ENCODE results near the gene SLC26A2.

Gene SLC26A2

DNA sequence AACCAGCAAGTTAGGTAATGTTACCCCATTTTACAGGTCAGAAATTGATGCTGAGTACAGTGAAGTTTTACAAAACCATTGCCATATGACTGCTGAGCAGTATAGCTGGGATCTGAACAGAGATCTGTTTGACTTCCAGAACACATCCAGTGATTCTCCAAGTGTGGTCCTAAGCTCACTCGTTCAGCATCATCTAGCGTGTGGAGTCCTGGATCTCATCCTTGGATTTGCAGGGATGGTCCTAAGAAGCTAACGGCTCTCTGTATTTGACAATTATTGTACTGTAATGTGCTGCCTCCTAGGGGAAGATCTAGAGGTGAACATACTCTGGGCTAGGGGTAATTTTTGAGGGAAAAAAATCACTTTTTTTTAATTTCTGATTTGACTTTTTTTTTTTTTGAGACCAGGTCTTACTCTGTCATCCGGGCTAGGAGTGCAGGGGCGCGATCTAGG is 1.4 kb downstream of the SLC26A2 start:
- Histone ChIP-seq H3K4me1 (peaks cover 17% of the 10 kb centered on the region), H3K9me3 (no peaks in the 10 kb centered on the region), H3K36me3 (replicated peaks) (no peaks in the 10 kb centered on the region), H3K27me3 (ENCODE audit: low read depth) (no peaks in the 10 kb centered on the region), H3K4me3 (peak overlapping the region; percentile 70; the same call in 1 of the 2 replicates)
- peak in 1 of 2 experiments; percentile 17 for DNase-seq (ENCODE audit: low spot score in 2 of 2)
- in situ Hi-C loops (cut with MboI; ENCODE audit: low sequenced_read_pairs) = no loop called here

DNA sequence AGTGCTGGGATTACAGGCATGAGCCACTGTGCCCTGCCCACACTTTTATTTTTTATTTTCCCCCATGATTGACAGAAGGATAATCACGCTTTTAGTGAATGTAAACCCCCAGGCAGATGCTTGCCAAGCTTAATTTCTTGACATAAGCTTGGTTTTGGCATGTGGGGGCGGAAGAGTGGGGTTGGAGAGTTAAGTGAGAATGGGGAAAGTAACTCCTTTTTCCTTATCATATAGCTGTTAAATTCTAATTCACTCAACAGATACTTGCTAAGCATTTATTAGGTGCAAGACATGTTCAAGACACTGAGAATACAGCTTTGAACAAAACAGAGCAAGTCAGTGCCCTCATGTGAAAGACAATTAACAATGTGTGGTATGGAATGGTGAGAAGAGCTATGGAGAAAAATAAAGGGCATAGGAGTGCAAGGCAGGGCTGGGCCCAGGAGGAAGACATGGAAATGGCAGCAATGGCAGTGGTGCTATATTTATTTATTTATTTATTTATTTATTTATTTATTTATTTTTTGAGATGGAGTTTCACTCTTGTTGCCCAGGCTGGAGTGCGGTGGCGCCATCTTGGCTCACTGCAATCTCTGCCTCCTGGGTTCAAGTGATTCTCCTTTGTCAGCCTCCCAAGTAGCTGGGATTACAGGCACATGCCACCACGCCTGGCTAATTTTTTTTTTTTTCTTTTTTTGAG is 2.2 kb downstream of the SLC26A2 start:
- peaks cover 17% of the 10 kb centered on the region for H3K4me1 ChIP-seq
- no peaks in the 10 kb centered on the region for H3K36me3 ChIP-seq (replicated peaks)
- H3K4me3 ChIP-seq = no peak overlapping the region
- DNase-seq (ENCODE audit: low spot score in 2 of 2) = no peak
- no peaks in the 10 kb centered on the region for H3K27me3 ChIP-seq (ENCODE audit: low read depth)
- in situ Hi-C loops (cut with MboI; ENCODE audit: low sequenced_read_pairs) = no loop called here
- H3K9me3 ChIP-seq = no peaks in the 10 kb centered on the region

DNA sequence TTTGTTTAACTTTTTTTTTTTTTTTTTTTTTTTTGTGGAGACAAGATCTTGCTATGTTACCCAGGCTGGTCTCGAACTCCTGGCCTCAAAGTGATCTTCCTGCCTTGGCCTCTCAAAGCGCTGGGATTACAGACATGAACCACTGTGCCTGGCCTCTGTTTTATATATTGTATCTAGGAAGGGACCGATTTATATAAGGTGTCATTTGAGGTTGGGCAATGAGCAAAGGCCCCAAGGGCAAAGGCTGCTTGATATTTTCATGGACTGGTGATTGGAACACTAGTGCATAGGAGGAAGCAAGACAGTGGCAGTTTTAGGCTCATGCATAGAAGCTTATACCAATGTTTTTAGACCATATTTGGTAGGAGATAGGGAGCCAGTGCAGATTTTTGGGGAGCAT is 3.2 kb downstream of the SLC26A2 start:
- DNase-seq (ENCODE audit: low spot score in 2 of 2) = no peak
- H3K36me3 ChIP-seq (replicated peaks) = no peaks in the 10 kb centered on the region
- no peaks in the 10 kb centered on the region for H3K27me3 ChIP-seq (ENCODE audit: low read depth)
- no peak overlapping the region for H3K4me3 ChIP-seq
- H3K4me1 ChIP-seq = peaks cover 17% of the 10 kb centered on the region
- H3K9me3 ChIP-seq = no peaks in the 10 kb centered on the region
- in situ Hi-C loops (cut with MboI; ENCODE audit: low sequenced_read_pairs) = no loop called here

DNA sequence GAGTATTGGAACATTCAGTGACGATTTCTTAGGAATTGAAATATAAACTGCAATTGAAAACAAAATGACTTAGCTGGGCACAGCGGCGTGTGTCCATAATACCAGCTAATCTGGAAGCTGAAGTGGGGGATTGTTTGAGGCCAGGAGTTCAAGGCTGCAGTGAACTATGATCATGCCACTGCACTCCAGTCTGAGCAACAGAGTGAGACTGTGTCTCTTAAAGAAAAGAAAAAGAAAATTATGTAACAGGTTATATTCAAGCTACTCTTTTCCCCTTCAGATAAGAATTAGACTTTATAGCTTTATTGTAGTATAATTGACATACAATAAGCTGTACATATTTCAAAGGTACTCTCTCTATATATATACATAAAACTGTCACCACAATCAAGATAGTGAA is 6.4 kb downstream of the SLC26A2 start:
- Histone ChIP-seq H3K27me3 (ENCODE audit: low read depth) (no peaks in the 10 kb centered on the region), H3K4me1 (peaks cover under 1% of the 10 kb centered on the region; the same call in 1 of the 2 replicates), H3K4me3 (no peak overlapping the region), H3K9me3 (no peaks in the 10 kb centered on the region), H3K36me3 (replicated peaks) (no peaks in the 10 kb centered on the region; the same call in 1 of the 2 replicates)
- no peak for DNase-seq (ENCODE audit: low spot score in 2 of 2)
- in situ Hi-C loops (cut with MboI; ENCODE audit: low sequenced_read_pairs) = no loop called here

DNA sequence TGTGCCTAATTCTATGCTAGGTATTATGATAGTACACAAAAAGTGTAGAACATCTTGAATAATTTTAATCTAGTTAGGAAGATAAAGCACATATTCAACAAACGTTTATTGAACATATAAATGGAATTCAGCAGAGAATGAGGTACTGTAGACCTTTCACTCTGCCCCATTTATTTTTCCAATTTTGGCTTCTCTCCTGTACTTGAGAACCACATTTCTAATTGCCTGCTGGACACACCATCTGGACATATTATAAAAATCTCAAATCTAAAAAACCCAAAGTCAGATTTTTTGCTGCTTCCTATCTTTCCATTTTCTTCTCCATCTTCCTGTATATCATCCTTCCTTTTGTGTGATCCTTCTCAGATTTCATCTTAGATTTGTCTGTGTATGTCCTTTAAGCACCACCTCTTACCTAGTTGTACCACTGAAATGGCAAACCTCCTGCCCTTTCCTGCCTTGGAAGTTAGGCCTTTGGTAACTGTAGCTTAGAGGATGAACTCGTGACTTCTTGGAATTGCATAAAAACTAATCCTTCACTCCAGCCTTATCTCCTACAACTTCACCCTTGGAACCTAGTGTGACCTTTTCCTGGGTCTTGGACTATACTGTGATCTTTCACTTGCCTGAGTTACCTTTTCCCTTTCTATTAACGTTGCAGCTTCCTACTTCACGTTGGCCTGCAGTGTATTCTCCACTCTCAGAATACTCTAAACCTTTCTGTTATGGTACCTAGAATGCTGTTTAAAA is 8.8 kb downstream of the SLC26A2 start:
- Histone ChIP-seq H3K9me3 (no peaks in the 10 kb centered on the region), H3K27me3 (ENCODE audit: low read depth) (no peaks in the 10 kb centered on the region), H3K36me3 (replicated peaks) (no peaks in the 10 kb centered on the region; the same call in 1 of the 2 replicates), H3K4me3 (no peak overlapping the region), H3K4me1 (no peaks in the 10 kb centered on the region)
- in situ Hi-C loops (cut with MboI; ENCODE audit: low sequenced_read_pairs) = no loop called here
- DNase-seq (ENCODE audit: low spot score in 2 of 2) = no peak

DNA sequence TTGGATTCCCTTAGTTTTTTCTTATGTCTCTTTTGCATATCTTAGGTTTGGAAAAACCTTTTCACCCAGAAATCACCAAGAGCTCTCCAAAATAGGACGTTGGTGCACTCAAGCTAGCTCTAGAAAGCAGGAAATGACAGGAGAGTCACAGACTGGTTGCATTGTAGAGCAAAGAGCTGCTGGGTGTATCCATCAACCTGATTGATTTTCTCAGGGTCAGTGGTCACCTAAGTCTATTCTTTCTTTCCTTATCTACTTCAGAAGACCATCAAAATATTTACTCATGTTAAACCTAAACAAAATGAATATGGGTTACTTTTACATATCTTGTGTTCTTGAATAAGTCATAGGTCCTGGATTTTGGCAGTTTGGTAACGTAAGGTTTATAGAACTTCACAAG is 14.9 kb downstream of the SLC26A2 start:
- H3K4me3 ChIP-seq = no peak overlapping the region
- H3K36me3 ChIP-seq (replicated peaks) = peaks cover 5% of the 10 kb centered on the region
- H3K9me3 ChIP-seq = no peaks in the 10 kb centered on the region
- no peaks in the 10 kb centered on the region for H3K27me3 ChIP-seq (ENCODE audit: low read depth)
- H3K4me1 ChIP-seq = no peaks in the 10 kb centered on the region
- in situ Hi-C loops (cut with MboI; ENCODE audit: low sequenced_read_pairs) = no loop called here
- no peak for DNase-seq (ENCODE audit: low spot score in 2 of 2)

DNA sequence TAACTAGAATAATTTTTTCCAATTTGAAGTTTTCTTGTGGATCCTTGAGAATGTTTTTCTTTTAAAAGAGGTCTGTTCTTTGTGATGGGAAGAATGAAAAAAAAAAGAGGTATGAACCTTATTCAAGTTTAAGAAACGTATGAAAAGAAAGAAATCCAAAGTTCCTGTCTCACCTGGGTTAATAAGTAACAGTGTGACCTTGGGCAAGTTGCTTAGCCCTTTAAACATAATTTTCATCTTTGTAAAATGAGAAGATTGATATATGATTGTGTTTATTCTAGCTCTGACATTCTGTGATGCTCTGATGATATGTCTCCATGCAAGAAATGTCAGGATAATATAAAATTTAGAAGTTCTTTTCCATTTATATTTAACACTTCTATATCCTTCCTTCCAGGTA is 19.3 kb downstream of the SLC26A2 start:
- H3K4me3 ChIP-seq = no peak overlapping the region
- peaks cover 5% of the 10 kb centered on the region for H3K36me3 ChIP-seq (replicated peaks)
- no peaks in the 10 kb centered on the region for H3K27me3 ChIP-seq (ENCODE audit: low read depth)
- H3K9me3 ChIP-seq = no peaks in the 10 kb centered on the region
- DNase-seq (ENCODE audit: low spot score in 2 of 2) = no peak
- H3K4me1 ChIP-seq = peaks cover 14% of the 10 kb centered on the region
- in situ Hi-C loops (cut with MboI; ENCODE audit: low sequenced_read_pairs) = no loop called here

DNA sequence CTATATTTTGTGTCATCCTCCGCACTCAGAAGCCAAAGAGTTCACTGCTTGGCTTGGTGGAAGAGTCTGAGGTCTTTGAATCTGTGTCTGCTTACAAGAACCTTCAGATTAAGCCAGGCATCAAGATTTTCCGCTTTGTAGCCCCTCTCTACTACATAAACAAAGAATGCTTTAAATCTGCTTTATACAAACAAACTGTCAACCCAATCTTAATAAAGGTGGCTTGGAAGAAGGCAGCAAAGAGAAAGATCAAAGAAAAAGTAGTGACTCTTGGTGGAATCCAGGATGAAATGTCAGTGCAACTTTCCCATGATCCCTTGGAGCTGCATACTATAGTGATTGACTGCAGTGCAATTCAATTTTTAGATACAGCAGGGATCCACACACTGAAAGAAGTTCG is 20.6 kb downstream of the SLC26A2 start:
- Histone ChIP-seq H3K4me3 (no peak overlapping the region), H3K27me3 (ENCODE audit: low read depth) (no peaks in the 10 kb centered on the region), H3K36me3 (replicated peaks) (peaks cover 5% of the 10 kb centered on the region), H3K4me1 (peaks cover 14% of the 10 kb centered on the region), H3K9me3 (no peaks in the 10 kb centered on the region)
- DNase-seq (ENCODE audit: low spot score in 2 of 2) = no peak
- in situ Hi-C loops (cut with MboI; ENCODE audit: low sequenced_read_pairs) = no loop called here

DNA sequence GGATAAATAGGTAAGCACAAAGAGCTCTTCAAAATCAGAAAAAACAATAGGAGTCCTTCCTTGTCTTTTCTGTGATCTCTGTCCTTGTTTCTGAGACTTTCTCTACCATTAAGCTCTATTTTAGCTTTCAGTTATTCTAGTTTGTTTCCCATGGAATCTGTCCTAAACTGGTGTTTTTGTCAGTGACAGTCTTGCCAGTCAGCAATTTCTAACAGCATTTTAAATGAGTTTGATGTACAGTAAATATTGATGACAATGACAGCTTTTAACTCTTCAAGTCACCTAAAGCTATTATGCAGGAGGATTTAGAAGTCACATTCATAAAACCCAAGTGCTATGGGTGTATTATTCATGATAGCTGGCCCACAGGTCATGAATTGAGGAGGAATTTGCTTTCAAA is 21.9 kb downstream of the SLC26A2 start:
- in situ Hi-C loops (cut with MboI; ENCODE audit: low sequenced_read_pairs) = no loop called here
- H3K4me3 ChIP-seq = no peak overlapping the region

DNA sequence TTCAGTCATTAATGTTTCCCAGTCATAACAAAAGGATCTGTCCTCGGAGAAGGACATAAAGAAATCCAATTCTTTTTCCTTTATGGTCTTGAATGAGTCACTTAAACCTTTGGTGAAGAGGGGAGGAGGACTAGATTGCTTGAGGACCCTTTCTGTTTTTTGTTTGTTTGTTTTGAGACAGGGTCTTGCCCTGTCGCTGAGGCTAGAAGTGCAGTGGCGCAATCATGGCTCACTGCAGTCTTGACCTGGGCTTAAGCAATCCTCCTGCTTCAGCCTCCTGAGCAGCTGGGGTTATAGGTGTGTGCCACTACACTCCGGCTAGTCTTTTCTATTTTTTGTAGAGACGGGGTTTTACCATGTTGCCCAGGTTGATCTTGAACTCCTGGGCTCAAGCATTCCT is 27.6 kb downstream of the SLC26A2 start:
- H3K4me3 ChIP-seq = no peak overlapping the region
- H3K4me1 ChIP-seq = peaks cover 3% of the 10 kb centered on the region
- in situ Hi-C loops (cut with MboI; ENCODE audit: low sequenced_read_pairs) = loop anchor here (5.0 kb wide), 1 partner anchor 351 kb away; no protein-coding TSS in a partner anchor
- no peak for DNase-seq (ENCODE audit: low spot score in 2 of 2)
- H3K36me3 ChIP-seq (replicated peaks) = no peaks in the 10 kb centered on the region
- H3K9me3 ChIP-seq = no peaks in the 10 kb centered on the region
- H3K27me3 ChIP-seq (ENCODE audit: low read depth) = no peaks in the 10 kb centered on the region

More for the DNA sequence above, 21.9 kb downstream of the SLC26A2 start:
- peaks cover 5% of the 10 kb centered on the region for H3K36me3 ChIP-seq (replicated peaks)
- peaks cover 14% of the 10 kb centered on the region for H3K4me1 ChIP-seq
- DNase-seq (ENCODE audit: low spot score in 2 of 2) = no peak
- H3K9me3 ChIP-seq = no peaks in the 10 kb centered on the region
- no peaks in the 10 kb centered on the region for H3K27me3 ChIP-seq (ENCODE audit: low read depth)

DNA sequence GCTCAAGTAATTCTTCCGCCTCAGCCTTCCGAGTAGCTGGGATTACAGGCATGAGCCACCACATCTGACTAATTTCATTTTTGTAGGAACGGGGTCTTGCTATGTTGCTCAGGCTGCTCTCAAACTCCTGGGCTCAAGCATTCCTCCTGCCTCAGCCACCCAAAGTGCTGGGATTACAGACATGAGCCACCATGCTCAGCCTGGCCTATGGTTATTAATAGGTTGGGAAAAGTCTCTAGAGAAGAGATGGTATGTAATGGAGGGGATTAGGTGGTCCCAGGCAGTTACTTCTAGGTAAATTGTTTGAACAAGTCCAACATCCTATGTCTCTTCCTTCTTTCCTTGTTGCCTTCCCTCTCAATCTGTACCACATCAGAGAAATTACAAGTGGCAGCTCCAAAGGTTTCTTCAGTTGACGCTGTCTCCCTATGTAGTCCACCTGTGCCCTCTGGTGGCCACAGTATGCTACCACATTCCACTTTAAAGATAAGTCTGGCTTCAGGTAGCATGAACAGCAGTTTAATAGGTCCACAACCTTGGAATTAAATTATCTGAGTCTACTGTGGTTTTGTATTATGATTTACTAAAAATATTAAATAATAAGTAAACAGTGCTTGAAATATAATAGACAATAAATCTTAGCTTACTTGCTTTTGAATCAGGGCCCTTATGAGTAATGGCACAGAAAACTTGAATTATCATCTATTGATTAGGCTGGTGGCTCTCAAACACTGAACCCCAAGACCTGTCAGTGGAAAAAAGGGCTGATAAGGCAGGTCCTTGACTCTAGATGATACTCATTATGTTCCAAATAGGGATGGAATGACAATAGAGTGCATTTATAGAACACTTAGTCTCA is 30.2 kb downstream of the SLC26A2 start:
- in situ Hi-C loops (cut with MboI; ENCODE audit: low sequenced_read_pairs) = no loop called here
- Histone ChIP-seq H3K9me3 (no peaks in the 10 kb centered on the region), H3K4me1 (no peaks in the 10 kb centered on the region), H3K27me3 (ENCODE audit: low read depth) (no peaks in the 10 kb centered on the region), H3K4me3 (no peak overlapping the region), H3K36me3 (replicated peaks) (no peaks in the 10 kb centered on the region)
- peak; percentile 75 to 76 for DNase-seq (ENCODE audit: low spot score in 2 of 2)

DNA sequence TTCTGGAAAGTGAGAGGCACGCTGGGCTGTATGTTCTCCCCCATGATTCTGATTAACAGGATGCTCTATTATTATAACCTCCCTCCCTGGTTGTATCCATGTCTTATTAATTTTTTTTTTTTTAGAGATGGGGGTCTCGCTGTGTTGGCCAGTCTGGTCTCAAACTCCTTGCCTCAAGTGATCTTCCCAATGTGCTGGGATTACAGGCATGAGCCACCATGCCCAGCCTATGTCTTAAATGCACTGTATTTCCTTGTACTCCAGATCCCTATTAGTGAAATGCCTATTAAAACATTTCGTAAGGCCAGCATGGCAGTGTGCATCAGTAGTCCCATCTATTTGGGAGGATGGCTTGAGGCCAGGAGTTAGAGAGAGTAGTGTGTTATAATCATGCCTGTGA is 32.9 kb downstream of the SLC26A2 start:
- DNase-seq (ENCODE audit: low spot score in 2 of 2) = no peak
- Histone ChIP-seq H3K27me3 (ENCODE audit: low read depth) (no peaks in the 10 kb centered on the region), H3K4me1 (no peaks in the 10 kb centered on the region), H3K36me3 (replicated peaks) (no peaks in the 10 kb centered on the region), H3K9me3 (no peaks in the 10 kb centered on the region), H3K4me3 (no peak overlapping the region)
- in situ Hi-C loops (cut with MboI; ENCODE audit: low sequenced_read_pairs) = no loop called here

DNA sequence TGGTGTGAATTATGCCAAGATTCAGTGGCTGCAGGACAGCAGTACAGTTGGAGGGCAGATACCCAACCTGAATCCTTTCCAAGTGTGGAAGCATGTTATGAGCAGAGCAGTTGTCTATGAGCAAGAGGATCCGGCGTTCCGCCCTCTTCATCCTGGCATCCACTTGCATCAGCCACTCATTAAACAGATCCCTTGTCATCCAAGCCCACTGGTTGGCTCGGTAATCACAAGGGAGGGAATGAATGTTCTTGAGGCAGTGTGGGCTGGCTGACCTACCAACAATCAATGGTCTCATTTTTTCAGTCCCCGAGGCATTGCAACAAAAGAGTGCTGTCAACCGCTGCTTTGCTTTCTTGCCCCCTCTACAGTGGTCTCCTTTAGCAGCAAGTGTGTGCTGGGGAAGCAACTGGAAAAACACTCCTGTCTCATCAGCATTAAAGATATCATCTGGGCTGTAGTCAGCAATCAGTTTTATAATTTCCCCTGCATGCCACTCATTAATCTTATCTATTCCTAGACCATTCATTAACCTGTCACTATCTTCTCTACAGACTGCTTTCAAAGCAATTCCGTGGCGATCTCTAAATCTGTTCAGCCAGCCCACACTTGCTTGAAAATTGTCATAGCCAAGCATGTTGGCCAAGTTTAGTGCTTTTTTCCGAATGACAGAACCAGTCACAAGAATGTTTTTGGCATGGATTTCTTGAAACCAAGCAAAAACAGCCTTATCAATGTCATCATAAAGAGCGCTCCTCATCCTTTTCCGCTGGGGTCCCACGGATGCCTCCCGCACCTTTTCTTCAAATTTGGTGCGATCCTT is 35.0 kb downstream of the SLC26A2 start:
- no peaks in the 10 kb centered on the region for H3K27me3 ChIP-seq (ENCODE audit: low read depth)
- no peaks in the 10 kb centered on the region; the same call in 1 of the 2 replicates for H3K36me3 ChIP-seq (replicated peaks)
- in situ Hi-C loops (cut with MboI; ENCODE audit: low sequenced_read_pairs) = loop anchor here (5.0 kb wide), 1 partner anchor 158 kb away; no protein-coding TSS in a partner anchor
- H3K4me1 ChIP-seq = peaks cover 2% of the 10 kb centered on the region; the same call in 1 of the 2 replicates
- no peaks in the 10 kb centered on the region for H3K9me3 ChIP-seq
- DNase-seq (ENCODE audit: low spot score in 2 of 2) = no peak
- no peak overlapping the region for H3K4me3 ChIP-seq
